Omental fat pad (tissue), 4 donors: Measurements from ENCODE around the gene NRG2. TPM values are rescaled to one million over a fixed set of nuclear protein-coding genes. Genes with fewer than 3 reads are reported as not detected.

ENCODE experiments used
- ATAC-seq: fragments of 150-250 bp; one replicate; pipeline ENCODE4 v1.9.1; 2016; ENCODE audit warnings: mild to moderate bottlenecking, moderate library complexity; ENCODE audit not compliant: low FRiP score
- DNase-seq: peaks from one replicate; pipeline ENCODE4 v3.0.0-alpha.2; 2019; ENCODE audit warnings: low spot score
- total RNA-seq, 4 donors: library from RNA; depleted of rRNA; stranded (reverse); fragments of >200 nt; gene quantifications; one replicate each; pipeline ENCODE4 v1.1.0, GENCODE V29; 2016
- TF ChIP-seq, protein P1 (sequence below), 3 donors: fragments of 450-650 bp; IDR thresholded peaks; one replicate each; pipeline ENCODE4 v1.5.1; 2016 to 2017; ENCODE audit warnings: antibody characterized with exemption in 3 of 3, mild to moderate bottlenecking in 3 of 3, moderate library complexity in 2 of 3

NRG2 gene
- total RNA-seq, 4 donors from 2014 or later = 2.3 to 16.9 (median 5.9) TPM

DNA sequence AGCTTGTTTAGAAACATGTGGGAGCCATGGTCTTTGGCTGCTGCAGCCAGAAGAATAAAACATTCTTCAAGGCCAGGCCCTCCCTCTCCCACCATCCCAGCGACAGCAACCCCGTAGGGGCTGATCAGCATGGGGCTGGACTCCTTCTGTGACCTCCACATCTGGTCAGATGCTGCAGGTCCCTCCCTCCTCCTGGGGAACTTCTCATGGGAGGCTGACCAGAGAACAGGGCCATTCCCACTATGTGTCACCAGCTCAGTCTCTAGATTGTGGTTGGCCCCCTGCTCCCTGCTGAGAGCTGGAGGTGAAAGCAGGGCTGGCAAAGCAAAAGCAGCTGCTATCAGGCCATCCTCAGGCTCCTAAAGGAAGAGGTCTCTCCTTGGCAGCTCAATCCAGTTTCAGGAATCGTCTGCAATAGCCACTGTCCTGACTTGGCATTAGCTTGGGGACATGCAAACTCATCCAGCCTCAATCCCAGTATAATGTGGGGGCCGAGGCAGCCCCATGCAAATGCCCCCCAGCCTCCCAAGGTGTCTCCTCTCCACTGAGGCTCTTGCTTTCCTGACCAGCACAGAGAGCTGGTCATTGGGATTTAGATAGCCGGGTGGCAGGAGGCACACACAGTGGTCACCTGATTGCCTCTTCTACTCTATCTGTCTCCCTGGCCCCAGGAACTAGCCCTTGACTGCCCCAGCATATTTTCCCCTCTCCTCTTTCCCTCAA is 81.5 kb downstream of the NRG2 start:
- TF ChIP-seq, protein P1, sequence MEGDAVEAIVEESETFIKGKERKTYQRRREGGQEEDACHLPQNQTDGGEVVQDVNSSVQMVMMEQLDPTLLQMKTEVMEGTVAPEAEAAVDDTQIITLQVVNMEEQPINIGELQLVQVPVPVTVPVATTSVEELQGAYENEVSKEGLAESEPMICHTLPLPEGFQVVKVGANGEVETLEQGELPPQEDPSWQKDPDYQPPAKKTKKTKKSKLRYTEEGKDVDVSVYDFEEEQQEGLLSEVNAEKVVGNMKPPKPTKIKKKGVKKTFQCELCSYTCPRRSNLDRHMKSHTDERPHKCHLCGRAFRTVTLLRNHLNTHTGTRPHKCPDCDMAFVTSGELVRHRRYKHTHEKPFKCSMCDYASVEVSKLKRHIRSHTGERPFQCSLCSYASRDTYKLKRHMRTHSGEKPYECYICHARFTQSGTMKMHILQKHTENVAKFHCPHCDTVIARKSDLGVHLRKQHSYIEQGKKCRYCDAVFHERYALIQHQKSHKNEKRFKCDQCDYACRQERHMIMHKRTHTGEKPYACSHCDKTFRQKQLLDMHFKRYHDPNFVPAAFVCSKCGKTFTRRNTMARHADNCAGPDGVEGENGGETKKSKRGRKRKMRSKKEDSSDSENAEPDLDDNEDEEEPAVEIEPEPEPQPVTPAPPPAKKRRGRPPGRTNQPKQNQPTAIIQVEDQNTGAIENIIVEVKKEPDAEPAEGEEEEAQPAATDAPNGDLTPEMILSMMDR (IDR thresholded peaks at IDR 0.05) = no peak
- ATAC-seq (no peak), DNase-seq (no peak)

DNA sequence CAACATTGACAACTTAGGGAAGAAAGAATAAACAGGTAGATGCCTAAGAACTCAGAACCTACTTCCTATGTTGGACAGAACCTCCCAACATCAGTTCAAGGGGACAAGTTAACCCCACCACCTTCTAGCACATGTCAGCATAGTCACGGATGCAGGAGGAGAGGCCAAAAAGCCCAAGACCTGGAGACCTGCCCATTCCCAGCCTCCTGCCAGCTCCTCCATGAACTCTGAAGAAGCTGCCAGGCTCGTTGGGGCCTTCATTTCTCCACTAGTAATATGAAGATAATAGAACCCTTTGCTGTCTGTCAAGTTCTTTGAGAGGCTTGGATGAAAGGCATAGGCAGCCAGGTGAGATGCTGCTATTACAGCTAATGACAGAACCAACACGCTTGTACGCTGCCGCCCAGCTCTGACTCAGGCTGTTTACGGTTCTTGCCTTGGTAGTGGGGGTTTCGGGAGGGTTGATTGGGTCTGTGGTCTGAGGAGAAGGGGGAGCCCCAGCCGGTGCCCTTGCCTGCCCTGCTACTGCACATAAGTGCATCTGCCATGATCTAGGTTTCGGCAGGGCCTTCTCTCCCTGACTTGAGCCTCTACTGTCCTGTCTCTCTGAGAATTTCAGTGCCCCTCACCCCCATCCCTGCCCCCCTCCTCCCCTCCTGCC is 82.2 kb downstream of the NRG2 start:
- ATAC-seq = no peak
- TF ChIP-seq, protein P1 (IDR thresholded peaks at IDR 0.05) = no peak
- DNase-seq = no peak

DNA sequence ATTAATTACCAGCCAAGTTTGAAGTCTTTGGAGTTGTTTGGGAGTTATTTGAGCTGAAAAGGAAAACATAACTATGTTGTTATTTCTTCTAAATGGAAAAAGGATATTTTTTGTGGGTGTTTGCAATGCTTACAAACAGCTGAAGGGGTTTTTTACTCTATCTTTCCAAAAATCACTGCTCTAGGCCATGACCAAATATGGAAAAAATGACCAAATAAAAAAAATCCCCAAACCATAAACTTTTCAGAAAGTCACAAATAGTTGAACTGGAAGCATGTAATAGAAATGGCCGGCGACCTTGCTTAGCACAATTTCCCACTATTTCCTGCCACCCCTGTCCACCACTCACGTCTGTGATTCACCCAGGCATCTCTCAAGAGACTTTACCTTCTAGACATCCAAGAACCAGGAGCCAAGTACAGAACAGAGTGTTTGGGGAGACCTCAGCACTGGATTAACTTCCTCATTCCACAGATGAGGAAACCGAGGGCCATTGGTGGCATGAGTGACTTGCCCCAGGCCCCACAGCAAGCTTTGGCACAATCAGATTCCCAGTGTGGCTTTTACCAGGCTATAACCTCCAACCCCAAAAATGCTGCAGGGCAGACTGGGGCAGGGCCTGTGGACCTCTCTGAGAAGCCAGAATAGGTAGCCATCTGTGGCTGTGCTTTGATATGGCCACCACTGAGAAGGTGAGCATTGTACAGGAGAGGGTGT is 84.5 kb downstream of the NRG2 start:
- ATAC-seq (no peak), DNase-seq (no peak)
- TF ChIP-seq, protein P1 (IDR thresholded peaks at IDR 0.05) = no peak

DNA sequence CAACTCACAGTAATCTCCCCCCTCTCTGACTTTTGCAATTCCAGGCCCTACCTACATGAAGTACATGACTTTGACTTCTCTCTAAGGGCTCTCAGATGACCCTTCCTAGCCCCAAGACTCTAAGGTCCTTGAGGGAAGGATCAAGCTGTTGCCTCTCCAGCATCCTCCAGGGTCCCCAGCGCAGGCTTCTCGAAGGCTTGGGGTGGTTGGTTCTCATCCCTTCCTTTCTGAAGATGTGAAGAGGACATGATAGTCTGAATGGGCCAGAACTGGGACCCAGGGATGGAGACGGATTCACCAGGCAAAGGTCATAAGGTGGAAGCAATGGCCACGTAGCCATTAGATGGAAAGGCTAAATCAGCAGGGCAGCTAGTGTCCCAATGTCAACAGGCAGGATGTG is 86.8 kb downstream of the NRG2 start:
- ATAC-seq (no peak), DNase-seq (no peak)
- TF ChIP-seq, protein P1 (IDR thresholded peaks at IDR 0.05) = no peak

DNA sequence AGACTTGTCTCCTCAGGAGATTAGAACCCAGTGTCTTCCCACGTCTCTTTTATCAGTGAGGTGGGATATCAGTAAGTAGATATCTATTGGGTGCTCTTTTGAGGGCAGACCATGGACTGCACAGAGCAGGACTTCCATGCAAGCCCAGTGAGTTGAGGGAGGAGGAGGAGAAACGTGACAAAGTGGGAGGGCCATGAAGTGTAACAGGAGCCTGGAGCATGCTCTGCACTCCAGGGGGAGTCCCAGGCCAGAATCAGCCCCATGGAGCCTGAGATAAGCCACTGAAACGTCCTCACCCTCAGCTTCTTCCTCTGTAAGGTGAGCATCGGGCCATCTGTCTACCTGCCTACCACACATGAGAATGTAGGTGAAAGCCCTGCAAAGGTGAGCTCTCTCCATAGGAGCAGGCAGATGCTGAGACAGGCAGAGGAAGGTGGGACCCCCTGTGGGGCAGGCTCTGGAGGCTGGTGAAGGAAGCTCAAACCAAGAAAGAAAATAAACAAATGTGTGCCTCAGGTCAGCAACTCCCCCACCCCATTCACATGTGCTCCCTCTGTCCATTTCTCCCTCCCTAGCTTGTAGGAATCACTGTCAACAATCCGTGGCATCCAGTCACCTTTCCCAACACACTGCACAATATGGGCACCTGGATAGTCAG is 87.4 kb downstream of the NRG2 start:
- no peak for ATAC-seq
- TF ChIP-seq, protein P1 (IDR thresholded peaks at IDR 0.05) = no peak
- DNase-seq = no peak

DNA sequence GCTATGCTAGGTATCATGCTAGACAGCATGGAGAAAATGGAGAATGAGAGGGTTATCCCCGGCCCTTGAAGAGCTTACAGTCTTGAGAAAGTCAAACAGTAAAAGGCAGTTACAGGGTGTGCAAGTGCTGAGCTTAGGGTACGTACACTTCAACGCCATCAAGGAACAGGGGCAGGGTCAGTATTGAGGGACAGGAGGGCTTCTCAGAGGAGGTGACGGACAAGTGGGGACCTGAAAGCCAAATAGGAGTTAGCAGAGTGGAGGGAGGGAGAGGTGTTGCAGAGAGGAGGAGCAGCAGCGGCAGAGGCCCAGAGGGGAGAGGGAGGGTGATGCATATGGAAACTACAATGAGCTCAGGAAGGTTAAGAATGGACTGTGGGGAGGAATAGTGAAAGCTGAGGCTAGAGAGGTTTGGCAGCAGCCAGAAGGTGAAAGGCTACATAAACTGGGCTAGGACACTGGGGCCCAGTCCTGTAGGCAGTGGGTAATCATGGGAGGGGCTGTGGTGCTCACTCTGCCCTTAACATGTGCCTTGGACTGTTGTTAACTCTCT is 88.0 kb downstream of the NRG2 start:
- TF ChIP-seq, protein P1 (IDR thresholded peaks at IDR 0.05) = no peak
- ATAC-seq (no peak), DNase-seq (no peak)
